MG63 (cell line): ENCODE data around the gene ZMYND11. TPM values are rescaled to one million over a fixed set of nuclear protein-coding genes. Genes with fewer than 3 reads are reported as not detected.
"Not testable (repeated sequence)": the region's sequence is repeated elsewhere in the genome, so short reads cannot be mapped to it uniquely, and the experiment has no call there.

Experiments
- DNase-seq: peaks from one replicate; pipeline ENCODE4 v3.0.0-alpha.2; 2020
- H3K27me3 ChIP-seq: fragments of 250-450 bp; sonication (Bioruptor Pico); 2 replicates; pipeline ENCODE4 v1.5.1; 2020; ENCODE audit warnings: mild to moderate bottlenecking, moderate library complexity
- H3K36me3 ChIP-seq: fragments of 250-450 bp; sonication (Bioruptor Pico); 2 replicates; pipeline ENCODE4 v1.5.1; 2020; ENCODE audit warnings: mild to moderate bottlenecking, moderate library complexity
- H3K4me3 ChIP-seq: fragments of 250-450 bp; sonication (Bioruptor Pico); 2 replicates; pipeline ENCODE4 v1.5.1; 2020; ENCODE audit warnings: mild to moderate bottlenecking, moderate library complexity
- H3K9me3 ChIP-seq: fragments of 250-450 bp; sonication (Bioruptor Pico); 2 replicates; pipeline ENCODE4 v1.5.1; 2020; ENCODE audit warnings: mild to moderate bottlenecking, moderate library complexity
- total RNA-seq: library from RNA; depleted of rRNA; stranded (reverse); fragments of >200 nt; shearing (Covaris generic); gene quantifications from 2 replicates; pipeline ENCODE4 v1.2.3, GENCODE V29; 2014; ENCODE audit warnings: low replicate concordance

Gene ZMYND11
- total RNA-seq, 1 experiment from 2014 or later, result 43.4 TPM

GRCh38 chr10:251982-252582, 116.8 kb downstream of the ZMYND11 start:
- Histone ChIP-seq H3K9me3 (no peaks in the 10 kb centered on the region), H3K27me3 (no peaks in the 10 kb centered on the region), H3K36me3 (peaks cover 22% of the 10 kb centered on the region), H3K4me3 (no peak overlapping the region)
- no peak for DNase-seq

GRCh38 chr10:260819-261429, 125.7 kb downstream of the ZMYND11 start:
- H3K4me3 ChIP-seq, result no peak overlapping the region
- H3K27me3 ChIP-seq, result no peaks in the 10 kb centered on the region
- no peaks in the 10 kb centered on the region for H3K9me3 ChIP-seq
- no peak for DNase-seq
- H3K36me3 ChIP-seq, result no peaks in the 10 kb centered on the region

GRCh38 chr10:264160-265073, 129.2 kb downstream of the ZMYND11 start:
- H3K27me3 ChIP-seq, DNase-seq: not testable (repeated sequence)

GRCh38 chr10:265074-265440, 129.8 kb downstream of the ZMYND11 start:
- not testable (repeated sequence) for DNase-seq, H3K9me3 ChIP-seq, H3K4me3 ChIP-seq, H3K27me3 ChIP-seq, H3K36me3 ChIP-seq

More at GRCh38 chr10:264160-265073, 129.2 kb downstream of the ZMYND11 start:
- not testable (repeated sequence) for H3K36me3 ChIP-seq, H3K4me3 ChIP-seq, H3K9me3 ChIP-seq

- not testable (repeated sequence) for H3K27me3 ChIP-seq, H3K36me3 ChIP-seq, H3K9me3 ChIP-seq, DNase-seq, H3K4me3 ChIP-seq
Observed at GRCh38 chr10:265816-266588, 130.7 kb downstream of the ZMYND11 start.

- Histone ChIP-seq H3K27me3 (no peaks in the 10 kb centered on the region), H3K36me3 (no peaks in the 10 kb centered on the region), H3K9me3 (no peaks in the 10 kb centered on the region), H3K4me3 (no peak overlapping the region)
- DNase-seq, result no peak
Observed at GRCh38 chr10:266974-267425, 131.7 kb downstream of the ZMYND11 start.

GRCh38 chr10:267705-268104, 132.4 kb downstream of the ZMYND11 start:
- Histone ChIP-seq H3K27me3 (no peaks in the 10 kb centered on the region), H3K36me3 (no peaks in the 10 kb centered on the region), H3K9me3 (no peaks in the 10 kb centered on the region), H3K4me3 (no peak overlapping the region)
- DNase-seq, result no peak

- Histone ChIP-seq H3K27me3 (no peaks in the 10 kb centered on the region), H3K4me3 (no peak overlapping the region), H3K9me3 (no peaks in the 10 kb centered on the region), H3K36me3 (no peaks in the 10 kb centered on the region)
- DNase-seq, result no peak
Observed at GRCh38 chr10:269440-270074, 134.3 kb downstream of the ZMYND11 start.

GRCh38 chr10:271201-271600, 135.9 kb downstream of the ZMYND11 start:
- Histone ChIP-seq H3K36me3 (no peaks in the 10 kb centered on the region), H3K27me3 (no peaks in the 10 kb centered on the region), H3K4me3 (no peak overlapping the region), H3K9me3 (no peaks in the 10 kb centered on the region)
- no peak for DNase-seq

- H3K9me3 ChIP-seq, result no peaks in the 10 kb centered on the region
- DNase-seq, result no peak
- H3K36me3 ChIP-seq, result no peaks in the 10 kb centered on the region; the same call in 1 of the 2 replicates
- no peak overlapping the region for H3K4me3 ChIP-seq
- no peaks in the 10 kb centered on the region for H3K27me3 ChIP-seq
Observed at GRCh38 chr10:271722-272121, 136.5 kb downstream of the ZMYND11 start.

- H3K36me3 ChIP-seq, result no peaks in the 10 kb centered on the region; the same call in 1 of the 2 replicates
- H3K27me3 ChIP-seq, result no peaks in the 10 kb centered on the region
- DNase-seq, result no peak
- H3K4me3 ChIP-seq, result no peak overlapping the region
- H3K9me3 ChIP-seq, result no peaks in the 10 kb centered on the region
Observed at GRCh38 chr10:273088-273487, 137.8 kb downstream of the ZMYND11 start.

- Histone ChIP-seq H3K4me3 (no peak overlapping the region), H3K9me3 (no peaks in the 10 kb centered on the region), H3K27me3 (no peaks in the 10 kb centered on the region), H3K36me3 (no peaks in the 10 kb centered on the region; the same call in 1 of the 2 replicates)
- DNase-seq, result no peak
Observed at GRCh38 chr10:274866-275265, 139.6 kb downstream of the ZMYND11 start.

GRCh38 chr10:275680-276079, 140.4 kb downstream of the ZMYND11 start:
- no peak for DNase-seq
- no peaks in the 10 kb centered on the region; the same call in 1 of the 2 replicates for H3K36me3 ChIP-seq
- no peaks in the 10 kb centered on the region for H3K9me3 ChIP-seq
- H3K4me3 ChIP-seq, result no peak overlapping the region
- no peaks in the 10 kb centered on the region for H3K27me3 ChIP-seq

GRCh38 chr10:277963-278362, 142.7 kb downstream of the ZMYND11 start:
- Histone ChIP-seq H3K27me3 (no peaks in the 10 kb centered on the region), H3K4me3 (no peak overlapping the region), H3K36me3 (peaks cover 5% of the 10 kb centered on the region), H3K9me3 (no peaks in the 10 kb centered on the region)
- DNase-seq, result no peak

GRCh38 chr10:278707-279106, 143.5 kb downstream of the ZMYND11 start:
- Histone ChIP-seq H3K4me3 (no peak overlapping the region), H3K27me3 (no peaks in the 10 kb centered on the region), H3K36me3 (peaks cover 7% of the 10 kb centered on the region), H3K9me3 (no peaks in the 10 kb centered on the region)
- no peak for DNase-seq

GRCh38 chr10:279232-279631, 144.0 kb downstream of the ZMYND11 start:
- Histone ChIP-seq H3K27me3 (no peaks in the 10 kb centered on the region), H3K4me3 (no peak overlapping the region), H3K9me3 (no peaks in the 10 kb centered on the region), H3K36me3 (peaks cover 8% of the 10 kb centered on the region)
- DNase-seq, result no peak
